GM12892 (cell line): ENCODE measurements around the gene TEX38.
A peak's percentile ranks its signal among the peaks of the same experiment; 100 is the strongest.
"Not testable (repeated sequence)": the region's sequence is repeated elsewhere in the genome, so short reads cannot be mapped to it uniquely, and the experiment has no call there.

Experiments used
- DNase-seq: peaks from one replicate; pipeline ENCODE4 v3.0.0; 2011; ENCODE audit not compliant: insufficient read length
- FAIRE-seq: peaks from 2 replicates; lab custom pipeline; 2011; peaks lifted over from hg19 to GRCh38; lab: Jason Lieb, UNC
- POLR2A ChIP-seq: IDR thresholded peaks from 2 replicates; pipeline ENCODE4 v1.6.1; 2011; ENCODE audit warnings: low read depth, low read length, control low read depth
- POLR2AphosphoS5 ChIP-seq: IDR thresholded peaks from 2 replicates; pipeline ENCODE4 v1.6.1; 2011; ENCODE audit warnings: low read depth, low read length, control low read depth
- TAF1 ChIP-seq: IDR thresholded peaks from 2 replicates; pipeline ENCODE4 v1.6.1; 2011; ENCODE audit warnings: low read depth, mild to moderate bottlenecking, control low read depth, low read length, borderline replicate concordance

TEX38 gene

GRCh38 chr1:46692811-46693770, 21.4 kb downstream of the TEX38 start:
- TF ChIP-seq POLR2AphosphoS5: no peak
- TF ChIP-seq TAF1: no peak
- no peak for TF ChIP-seq POLR2A
- FAIRE-seq (no peak), DNase-seq (no peak)

DNA sequence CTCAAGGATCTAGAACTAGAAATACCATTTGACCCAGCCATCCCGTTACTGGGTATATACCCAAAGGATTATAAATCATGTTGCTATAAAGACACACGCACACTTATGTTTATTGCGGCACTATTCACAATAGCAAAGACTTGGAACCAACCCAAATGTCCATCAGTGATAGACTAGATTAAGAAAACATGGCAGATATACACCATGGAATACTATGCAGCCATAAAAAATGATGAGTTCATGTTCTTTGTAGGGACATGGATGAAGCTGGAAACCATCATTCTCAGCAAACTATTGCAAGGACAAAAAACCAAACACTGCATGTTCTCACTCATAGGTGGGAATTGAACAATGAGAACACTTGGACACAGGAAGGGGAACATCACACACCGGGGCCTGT, 23.0 kb downstream of the TEX38 start:
- not testable (repeated sequence) for FAIRE-seq, DNase-seq

DNA sequence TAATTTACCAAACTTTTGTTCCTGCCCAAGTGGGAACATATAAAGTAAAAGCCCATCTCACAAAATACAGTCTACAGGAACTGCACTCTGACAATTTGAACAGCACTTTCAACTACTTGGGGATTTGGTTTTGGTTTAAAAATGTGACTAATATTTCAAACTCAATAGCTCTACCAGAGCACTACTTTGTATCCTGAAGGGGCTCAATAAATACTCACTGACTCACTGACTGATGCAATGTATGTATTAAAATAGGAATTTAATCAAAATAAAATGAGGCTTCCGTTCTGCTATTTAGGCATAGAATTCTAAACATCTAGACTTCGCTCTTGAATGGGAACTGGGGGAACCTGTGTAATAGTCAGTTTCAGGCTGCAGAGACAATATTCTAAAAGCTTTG, 25.4 kb downstream of the TEX38 start:
- TF ChIP-seq TAF1 (no peak), POLR2A (no peak), POLR2AphosphoS5 (no peak)
- FAIRE-seq (no peak), DNase-seq (no peak)

DNA sequence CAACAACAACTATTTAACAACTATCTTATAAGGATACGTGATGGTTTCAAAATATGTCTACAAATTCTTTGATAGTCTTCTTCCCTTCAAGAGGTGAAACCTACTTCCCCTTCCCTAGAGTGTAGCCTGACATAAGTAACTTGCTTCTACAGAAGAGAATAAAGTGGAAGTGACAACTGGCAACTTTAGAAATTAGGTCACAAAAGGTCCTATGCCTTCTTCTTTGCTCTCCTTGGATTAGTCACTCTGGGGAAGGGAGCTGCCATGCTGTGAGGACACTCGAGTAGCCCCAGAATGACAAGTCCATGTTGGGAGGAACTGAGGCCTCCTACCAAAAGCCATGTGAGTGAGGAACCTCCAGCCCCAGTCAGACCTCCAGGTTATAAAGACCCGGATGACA, 28.0 kb downstream of the TEX38 start:
- FAIRE-seq (no peak), DNase-seq (no peak)
- TF ChIP-seq POLR2AphosphoS5: no peak
- no peak for TF ChIP-seq POLR2A
- no peak for TF ChIP-seq TAF1

- FAIRE-seq: peak; percentile 9
- TF ChIP-seq POLR2A (no peak), POLR2AphosphoS5 (no peak), TAF1 (no peak)
- DNase-seq: no peak
These were observed 32.4 kb downstream of the TEX38 start for GRCh38 chr1:46703927-46704641.

- FAIRE-seq (no peak), DNase-seq (no peak)
- no peak for TF ChIP-seq POLR2A
- TF ChIP-seq POLR2AphosphoS5: no peak
- TF ChIP-seq TAF1: no peak
These were observed 33.8 kb downstream of the TEX38 start for GRCh38 chr1:46705408-46705807.

DNA sequence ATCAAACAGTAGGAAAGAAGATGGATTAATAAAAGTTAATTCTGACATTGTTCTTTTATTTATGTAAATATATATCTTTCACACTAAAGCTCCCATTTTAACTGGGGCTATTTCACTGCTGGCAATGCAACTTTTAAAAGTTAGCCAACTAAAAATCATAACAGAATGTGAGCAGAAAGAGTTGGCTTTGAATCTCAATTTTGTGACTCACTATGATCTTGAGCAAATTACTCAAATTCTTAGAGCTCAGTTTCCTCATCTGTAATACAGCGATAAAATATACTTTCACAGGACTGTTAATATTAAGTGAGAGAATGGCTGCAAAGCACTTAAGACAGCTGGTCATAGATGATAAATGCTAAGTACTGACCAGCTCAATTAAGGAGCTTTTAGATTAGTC, 36.5 kb downstream of the TEX38 start:
- TF ChIP-seq TAF1: no peak
- no peak for TF ChIP-seq POLR2A
- TF ChIP-seq POLR2AphosphoS5: no peak
- no peak for FAIRE-seq
- DNase-seq: no peak

DNA sequence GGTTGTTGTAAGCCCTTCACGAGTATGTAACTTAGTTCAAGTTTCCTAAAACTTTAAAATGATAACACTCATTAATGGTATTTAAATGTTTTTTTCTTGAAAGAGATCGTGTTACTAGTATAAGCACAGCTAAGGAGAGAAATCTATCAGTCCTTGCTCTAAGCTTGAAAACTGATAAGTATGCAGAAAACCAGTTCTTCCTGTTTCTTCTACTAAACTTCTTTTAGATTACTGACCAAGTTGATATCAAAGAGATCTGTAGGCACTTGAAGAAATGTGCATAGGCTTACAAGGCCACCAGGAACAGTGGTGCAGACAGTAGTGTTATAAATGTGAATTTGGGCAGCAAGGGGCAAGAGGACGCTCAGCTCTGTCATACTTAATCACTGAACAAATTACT, 43.3 kb downstream of the TEX38 start:
- DNase-seq (no peak), FAIRE-seq (no peak)
- TF ChIP-seq POLR2AphosphoS5 (no peak), TAF1 (no peak), POLR2A (no peak)

DNA sequence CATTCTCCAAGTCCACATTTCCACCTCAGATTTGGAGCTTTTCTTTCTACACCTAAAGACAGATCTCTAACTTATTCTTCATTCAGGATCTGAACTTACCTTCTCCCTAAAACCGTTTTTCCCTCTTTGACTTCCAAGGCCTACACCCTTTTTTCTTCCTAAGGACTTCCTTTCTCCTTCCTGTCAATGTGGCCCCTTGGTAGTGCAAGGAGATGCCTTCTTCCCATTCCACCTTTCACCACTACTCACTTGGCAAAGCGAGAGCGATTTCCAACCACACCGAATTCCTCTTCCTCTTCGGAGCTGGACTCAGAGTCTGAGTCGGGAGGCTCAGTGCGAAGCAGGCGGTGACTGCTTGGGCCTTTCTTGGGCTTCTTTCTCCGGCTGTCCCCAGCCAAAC, 46.0 kb downstream of the TEX38 start:
- DNase-seq (no peak), FAIRE-seq (peak; percentile 68)
- no peak for TF ChIP-seq POLR2A
- TF ChIP-seq POLR2AphosphoS5: 0 out of 2 replicates have a peak, but pooled peaks have one; percentile 34

DNA sequence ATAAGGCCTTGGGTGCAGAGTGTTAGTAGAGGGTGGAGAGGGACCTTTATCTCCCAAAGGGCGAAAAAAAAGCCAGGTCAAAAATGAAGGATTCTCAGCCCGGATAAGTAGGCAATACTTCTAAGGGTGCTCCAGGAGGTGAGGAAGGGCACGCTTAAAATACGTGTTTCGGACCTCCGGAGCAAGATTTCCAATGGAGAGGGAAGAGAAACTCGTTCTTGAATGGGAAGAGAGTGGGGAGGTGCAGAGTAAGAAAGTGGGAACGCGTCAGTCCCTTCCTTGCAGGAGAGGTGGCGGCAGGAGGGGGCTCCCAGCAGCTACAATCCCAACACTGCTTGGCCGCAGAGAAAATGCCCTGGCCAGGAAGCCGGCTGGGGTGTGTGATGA, 46.7 kb downstream of the TEX38 start:
- TF ChIP-seq TAF1: no peak
- TF ChIP-seq POLR2A: no peak
- no peak for TF ChIP-seq POLR2AphosphoS5
- DNase-seq: no peak
- FAIRE-seq: no peak

GRCh38 chr1:46718727-46719622, 47.3 kb downstream of the TEX38 start, which contains the start of gene EFCAB14:
Gene EFCAB14 (minus strand): TSS chr1:46719114. CDS start chr1:46718087, 1,027 bp downstream.
- TF ChIP-seq POLR2A (peak; percentile 90), TAF1 (peak; percentile 56; the same call in 1 of the 2 replicates), POLR2AphosphoS5 (peak; percentile 73; the same call in 1 of the 2 replicates)
- peak; percentile 93 for DNase-seq
- peak; percentile 98 for FAIRE-seq

DNA sequence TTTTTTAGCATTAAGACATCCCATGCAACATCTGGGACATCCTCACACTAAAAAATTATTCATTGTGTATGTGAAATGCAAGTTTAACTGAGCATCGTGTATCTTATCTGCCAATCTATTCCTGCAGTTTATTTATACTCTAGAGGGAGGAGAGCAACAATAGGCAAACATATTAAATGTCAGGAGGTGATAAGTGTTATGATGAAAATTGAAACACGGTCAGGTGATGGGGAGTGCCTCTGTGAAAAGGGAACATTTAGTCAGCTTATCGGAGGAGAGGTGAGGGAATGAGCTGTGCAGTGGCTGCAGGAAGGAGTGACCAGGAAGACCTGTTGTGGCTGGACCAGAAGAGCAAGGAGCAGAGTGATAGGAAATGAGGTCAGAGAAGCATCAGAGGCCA, 48.0 kb downstream of the TEX38 start:
- TF ChIP-seq TAF1 (no peak), POLR2AphosphoS5 (no peak), POLR2A (no peak)
- no peak for FAIRE-seq
- DNase-seq: no peak

GRCh38 chr1:46720319-46720718, 48.7 kb downstream of the TEX38 start:
- not testable (repeated sequence) for FAIRE-seq, DNase-seq
